Activated CD4-positive, alpha-beta T cell treated with anti-CD3 and anti-CD28 coated beads, Interleukin-2, amount 50 U/mL, for 4 hours (primary cell): Measurements from ENCODE around the gene DNAAF3.
"Not testable (repeated sequence)": the region's sequence is repeated elsewhere in the genome, so short reads cannot be mapped to it uniquely, and the experiment has no call there.

ENCODE experiments used
- DNase-seq, 2 experiments: peaks; one replicate each; pipeline ENCODE4 v3.0.0-alpha.2; 2020

The DNAAF3 gene

DNA sequence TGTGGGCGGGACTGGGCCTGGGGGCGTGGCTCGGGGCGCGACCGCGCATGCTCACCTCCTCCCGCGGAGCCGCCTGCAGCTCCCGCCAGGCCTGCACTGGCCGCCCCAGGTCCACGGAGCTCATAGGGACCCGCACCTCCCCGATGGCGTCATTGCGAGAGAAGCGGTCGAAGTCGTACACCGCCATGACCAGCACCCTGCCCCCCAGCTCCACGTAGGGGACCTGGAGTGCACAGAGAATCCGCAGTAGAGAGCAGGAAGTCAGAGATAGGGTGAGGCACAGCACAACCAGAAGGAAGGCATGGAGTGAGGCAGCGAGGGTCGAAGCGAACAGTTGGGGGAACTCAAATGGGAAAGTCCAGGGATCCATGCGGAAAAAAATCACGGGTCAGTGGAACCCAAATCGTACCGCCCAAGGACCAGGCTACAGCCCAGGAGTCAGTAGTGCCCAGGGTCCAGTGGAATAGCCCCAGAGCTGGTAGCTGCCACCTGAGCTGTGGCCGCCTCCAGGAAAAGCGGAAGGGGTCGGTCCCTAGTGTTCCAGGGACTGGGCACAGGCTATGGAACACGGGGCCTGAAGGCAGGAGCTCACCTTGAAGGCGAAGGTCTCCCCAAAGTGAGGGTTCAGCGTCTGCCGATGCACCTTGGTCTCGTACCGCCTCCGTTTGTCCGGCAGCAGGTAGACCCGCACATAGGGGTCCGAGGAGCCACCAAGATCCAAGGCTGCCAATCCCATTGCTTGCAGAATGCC lies 8.9 kb upstream of the DNAAF3 start:
- no peak for DNase-seq

DNA sequence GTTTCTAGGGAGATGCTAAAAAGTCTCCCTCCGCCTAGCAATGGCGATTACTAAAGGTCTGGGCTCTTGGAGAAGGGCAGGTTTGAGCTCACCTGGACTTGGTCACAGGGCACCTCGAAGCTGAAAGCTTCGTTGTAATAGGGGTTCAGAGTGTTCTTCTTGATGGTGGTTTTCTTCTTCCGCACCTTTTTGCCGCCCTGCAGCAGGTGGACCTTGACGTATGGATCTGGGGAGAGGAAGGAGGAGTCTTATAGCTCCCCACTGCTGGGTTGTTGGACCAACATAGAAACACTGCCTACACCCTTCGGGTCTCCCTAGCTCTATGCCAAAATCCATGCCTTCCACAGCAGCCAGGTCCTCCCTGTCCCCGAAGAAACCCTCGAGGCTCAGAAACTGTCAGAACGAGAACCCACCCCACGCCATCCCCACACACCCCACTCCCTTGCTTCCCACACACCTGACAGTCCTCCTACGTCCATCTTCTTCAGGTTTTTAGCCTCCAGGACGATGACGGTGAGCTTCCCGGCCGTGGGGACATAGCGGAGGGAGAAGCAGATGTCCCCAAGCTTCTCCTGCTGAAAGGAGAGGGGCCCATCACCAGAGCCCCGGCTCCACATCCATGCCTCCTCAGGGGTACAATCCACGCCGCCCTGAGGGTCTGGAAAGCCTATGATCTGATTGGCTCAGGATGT lies 8.2 kb upstream of the DNAAF3 start:
- DNase-seq = no peak

DNA sequence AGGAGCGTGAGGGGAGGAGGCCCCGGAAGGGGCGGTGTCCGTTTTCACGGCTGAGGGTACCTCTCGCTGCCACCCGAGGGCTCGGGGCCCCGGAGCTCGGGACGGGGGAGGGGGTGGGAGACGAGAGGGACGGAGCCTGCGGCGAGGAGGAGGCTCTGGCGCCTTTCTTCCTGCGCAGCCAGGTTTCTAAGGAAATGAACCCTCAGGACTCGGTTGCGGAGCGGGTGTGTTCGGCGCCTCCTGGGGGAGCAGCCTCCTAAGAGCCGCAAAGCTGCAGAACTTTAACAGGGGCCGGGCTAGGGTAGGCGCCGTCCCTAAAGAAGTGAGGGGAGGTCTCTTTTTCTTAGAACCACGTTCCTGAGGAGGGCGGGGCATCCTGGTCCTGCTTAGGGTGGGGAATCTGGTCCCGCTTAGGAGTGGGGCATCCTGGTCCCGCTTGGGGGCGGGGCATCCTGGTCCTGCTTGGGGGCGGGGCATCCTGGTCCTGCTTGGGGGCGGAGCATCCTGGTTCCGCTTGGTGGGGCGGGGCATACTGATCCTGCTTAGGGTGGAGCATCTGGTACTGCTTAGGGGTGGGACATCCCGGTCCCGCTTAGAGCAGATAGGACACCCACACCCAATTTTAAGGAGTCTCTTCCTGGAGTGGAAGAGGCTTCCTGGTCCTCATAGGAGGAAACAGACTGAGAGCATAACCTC lies 7.4 kb upstream of the DNAAF3 start:
- DNase-seq = no peak

DNA sequence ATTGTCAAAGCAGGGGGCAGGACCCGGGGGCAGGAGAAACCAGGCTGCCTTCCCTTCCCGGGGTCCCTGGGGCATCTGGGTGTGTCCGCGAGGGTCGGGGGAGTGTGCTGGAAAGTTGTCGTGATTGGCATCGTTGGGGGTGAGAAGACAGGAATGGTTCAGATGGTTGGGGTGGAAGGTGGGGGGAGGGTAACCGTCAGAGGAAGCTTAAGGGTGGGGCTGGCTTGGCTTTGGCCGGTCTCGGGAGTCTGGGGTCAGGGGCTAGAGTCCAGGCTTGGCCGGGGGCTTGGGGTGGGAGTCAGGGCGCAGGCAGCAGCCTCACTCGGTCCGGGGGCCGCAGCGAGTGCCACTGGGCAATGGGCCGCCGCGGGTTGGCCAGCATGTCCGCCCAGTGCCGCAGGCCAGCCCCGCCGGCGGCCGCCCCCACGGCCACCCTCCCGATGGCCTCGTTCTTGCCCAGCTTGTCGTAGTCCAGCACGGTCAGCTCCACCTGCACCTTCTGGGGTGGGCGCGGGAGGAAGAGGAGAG lies 6.8 kb upstream of the DNAAF3 start:
- DNase-seq = no peak

DNA sequence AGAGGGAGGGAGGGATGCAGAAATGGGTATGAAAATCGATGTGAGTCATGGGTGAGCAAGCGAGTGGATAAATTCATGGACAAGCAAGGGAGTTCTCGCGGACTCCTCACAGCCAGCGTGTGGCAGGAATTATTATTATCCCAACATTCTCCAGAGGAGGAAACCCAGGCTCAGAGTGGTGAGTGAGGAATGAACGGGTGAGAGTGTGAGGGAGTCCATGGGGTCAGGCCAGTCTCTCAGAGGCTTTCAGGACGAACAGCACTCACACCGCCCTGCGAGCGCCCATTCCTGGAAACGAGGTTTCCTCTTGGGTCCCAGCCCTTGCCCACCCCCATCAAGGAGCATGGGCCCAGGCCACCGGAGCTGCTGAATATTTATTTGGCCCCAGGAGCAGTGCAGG lies 6.3 kb upstream of the DNAAF3 start:
- DNase-seq = no peak

DNA sequence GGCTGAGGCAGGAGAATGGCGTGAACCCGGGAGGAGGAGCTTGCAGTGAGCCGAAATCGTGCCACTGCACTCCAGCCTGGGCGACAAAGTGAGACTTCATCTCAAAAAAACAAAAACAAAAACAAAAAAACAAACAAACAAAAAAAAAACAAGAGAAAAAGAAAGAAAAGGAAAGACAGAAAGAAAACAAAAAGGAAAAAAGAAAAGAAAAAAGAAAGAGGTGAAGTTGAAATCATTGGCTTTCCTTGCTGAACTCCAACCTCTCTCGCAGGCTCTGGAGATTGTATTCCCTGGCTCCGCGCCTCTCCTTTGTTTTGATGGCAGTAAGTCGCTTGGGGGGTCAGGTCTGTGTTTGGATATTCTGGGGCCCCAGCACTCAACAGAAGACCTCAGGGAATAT lies 5.9 kb upstream of the DNAAF3 start:
- not testable (repeated sequence) for DNase-seq

DNA sequence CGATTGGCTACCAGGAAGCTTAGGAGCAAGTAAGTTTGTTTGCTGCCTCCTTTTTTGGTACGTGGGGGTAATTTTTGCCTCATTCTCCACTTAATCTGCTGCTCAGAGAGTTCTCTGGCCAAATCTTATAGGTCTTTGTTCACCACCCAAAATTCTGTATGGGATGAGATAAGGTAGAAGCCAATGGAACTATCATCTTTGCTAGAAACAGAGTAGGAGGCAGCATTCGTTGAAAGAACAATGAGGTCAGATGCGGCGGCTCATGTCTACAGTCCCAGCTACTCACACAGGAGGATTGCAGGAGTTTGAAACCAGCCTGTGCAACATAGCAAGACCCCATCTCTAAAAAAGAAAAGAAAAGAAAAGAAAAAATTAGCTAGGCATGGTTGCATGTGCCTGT lies 5.0 kb upstream of the DNAAF3 start:
- no peak for DNase-seq

DNA sequence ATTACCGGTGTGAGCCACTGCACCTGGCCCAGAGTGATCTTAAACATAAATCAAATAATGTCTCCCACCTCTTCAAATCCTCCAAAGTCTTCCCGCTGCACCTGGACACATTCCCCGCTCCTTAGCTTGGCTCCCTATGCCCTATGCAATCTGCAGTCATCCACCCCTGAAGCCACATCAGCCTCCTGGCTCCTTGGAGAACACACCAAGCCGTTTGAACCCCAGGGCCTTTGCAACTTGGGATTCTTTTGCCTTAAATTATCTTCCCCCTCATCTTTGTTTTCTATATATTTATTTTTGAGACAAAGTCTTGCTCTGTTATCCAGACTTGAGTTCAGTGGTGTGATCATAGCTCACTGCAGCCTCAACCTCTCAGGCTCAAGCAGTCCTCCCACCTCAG lies 2.7 kb upstream of the DNAAF3 start:
- DNase-seq = no peak

DNA sequence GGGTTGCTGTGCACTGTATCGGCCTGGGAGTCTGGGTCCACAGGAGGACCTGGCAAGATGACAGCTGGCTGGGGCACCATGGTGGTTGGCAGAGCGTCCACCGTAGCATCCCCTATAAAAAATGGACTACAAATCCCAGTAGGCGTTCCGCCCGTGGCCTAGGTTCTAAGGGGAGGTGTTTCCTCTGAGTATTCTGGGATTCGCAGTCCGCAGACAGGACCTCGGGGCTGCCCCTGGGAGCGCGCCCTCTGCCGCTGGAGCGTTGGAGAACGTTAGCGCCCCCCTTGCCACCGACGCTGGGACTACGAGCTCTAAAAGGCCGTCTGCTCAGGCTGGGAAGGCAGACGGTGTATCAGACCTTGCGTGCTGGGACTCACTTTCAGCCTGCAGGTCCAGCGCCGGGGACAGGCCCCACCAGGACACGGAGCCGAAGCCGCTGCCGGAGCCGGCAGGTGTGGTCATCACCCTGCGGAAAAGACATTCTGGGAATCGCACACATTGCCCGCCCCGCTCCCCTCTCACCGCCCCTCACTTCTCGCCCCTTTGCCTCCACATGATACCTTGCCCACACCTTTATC lies 372 bp downstream of the DNAAF3 start:
- no peak for DNase-seq

DNA sequence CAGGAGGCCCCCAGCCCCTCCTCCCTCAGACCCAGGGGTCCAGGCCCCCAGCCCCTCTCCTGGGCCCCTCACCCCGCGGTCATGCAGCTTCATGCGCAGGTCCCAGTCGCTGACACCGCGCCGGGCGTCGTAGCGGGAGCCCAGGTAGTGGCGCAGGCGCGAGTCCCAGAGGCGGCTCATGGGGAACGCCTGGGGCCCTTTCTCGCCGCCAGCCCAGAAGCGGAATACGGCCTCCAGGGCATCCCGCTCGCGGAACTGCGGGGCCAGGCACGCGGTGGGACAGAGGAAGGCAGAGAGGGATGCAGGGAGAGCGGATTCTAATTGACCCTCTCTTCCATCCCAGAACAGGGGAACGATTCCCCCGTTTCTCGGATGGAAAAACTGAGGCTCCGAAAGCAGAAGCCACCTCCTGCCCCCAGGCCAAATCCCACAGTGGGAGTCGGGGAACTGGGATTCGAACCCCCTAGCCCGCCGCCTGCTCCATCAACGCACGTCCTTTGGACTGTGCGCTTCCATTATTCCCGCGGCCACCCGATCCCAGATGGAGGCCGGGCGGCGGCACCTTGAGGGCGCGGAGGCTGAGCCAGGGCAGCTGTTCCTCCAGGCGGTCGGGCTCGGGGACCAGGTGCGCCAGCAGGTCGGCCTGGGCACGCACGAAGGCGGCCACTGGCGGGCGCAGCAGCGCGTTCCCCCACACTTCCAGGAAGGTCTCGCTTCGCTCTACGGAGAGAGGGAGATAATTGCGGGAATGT lies 4.7 kb downstream of the DNAAF3 start:
- DNase-seq = no peak

DNA sequence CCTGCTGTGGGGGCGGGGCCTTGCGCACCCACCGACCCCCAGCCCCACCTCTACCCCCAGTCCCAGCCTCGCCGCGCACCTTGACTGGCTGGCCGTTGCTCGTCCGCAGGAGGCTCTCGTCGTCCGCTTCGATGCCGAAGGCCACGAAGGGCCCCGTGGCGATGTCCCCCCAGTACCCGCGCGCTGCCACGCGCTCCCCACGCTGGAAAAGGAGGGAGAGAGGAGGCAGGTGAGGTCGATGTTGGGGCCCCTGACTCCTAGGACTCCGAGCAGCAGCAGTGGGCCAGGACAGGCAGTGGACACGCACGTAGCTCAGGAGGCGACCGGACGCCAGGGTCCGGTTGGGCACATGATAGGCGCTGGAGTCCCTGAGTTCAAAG lies 5.4 kb downstream of the DNAAF3 start:
- no peak for DNase-seq

DNA sequence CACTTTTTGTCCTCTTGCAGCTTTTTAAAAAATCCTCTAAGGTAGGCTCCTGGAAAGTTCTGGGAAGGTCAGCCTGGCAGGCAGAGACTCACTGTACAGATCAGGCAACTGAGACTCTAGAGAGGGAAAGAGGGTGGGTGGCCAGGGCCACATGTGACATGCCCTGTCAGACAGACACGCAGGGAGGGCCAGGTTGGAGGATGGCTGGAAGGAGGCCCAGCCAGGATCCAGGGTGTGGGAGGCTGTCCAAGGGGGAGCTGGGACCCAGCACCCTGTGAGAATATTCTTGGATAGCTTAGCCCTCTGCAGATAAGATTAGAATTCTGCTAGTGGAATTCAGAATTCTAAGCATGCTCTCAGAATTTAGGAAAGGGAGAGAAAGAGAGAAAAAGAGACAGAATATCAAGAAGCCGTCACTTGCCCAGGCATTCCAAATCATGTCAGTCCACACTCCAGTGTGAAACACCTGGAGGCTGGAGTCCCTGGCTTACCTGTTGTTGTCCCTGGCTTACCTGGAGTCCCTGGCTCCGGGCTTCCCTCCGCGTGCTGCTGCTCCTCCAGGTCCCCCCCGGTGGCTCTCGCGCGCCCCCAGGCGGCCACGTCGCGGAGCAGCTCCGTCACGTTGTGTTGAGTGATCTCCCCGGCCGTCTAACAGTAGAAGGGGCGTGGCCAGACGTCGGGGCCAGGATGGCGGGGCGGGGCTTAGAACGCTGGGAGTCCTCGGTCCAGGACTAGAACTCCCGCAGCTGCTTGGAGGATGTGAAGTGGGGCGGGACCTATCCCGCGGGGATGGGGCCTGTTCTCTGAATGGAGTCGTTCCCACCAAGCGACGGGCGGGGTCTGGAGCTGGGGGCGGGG lies 6.1 kb downstream of the DNAAF3 start:
- DNase-seq = peak; percentile 77 to 80

DNA sequence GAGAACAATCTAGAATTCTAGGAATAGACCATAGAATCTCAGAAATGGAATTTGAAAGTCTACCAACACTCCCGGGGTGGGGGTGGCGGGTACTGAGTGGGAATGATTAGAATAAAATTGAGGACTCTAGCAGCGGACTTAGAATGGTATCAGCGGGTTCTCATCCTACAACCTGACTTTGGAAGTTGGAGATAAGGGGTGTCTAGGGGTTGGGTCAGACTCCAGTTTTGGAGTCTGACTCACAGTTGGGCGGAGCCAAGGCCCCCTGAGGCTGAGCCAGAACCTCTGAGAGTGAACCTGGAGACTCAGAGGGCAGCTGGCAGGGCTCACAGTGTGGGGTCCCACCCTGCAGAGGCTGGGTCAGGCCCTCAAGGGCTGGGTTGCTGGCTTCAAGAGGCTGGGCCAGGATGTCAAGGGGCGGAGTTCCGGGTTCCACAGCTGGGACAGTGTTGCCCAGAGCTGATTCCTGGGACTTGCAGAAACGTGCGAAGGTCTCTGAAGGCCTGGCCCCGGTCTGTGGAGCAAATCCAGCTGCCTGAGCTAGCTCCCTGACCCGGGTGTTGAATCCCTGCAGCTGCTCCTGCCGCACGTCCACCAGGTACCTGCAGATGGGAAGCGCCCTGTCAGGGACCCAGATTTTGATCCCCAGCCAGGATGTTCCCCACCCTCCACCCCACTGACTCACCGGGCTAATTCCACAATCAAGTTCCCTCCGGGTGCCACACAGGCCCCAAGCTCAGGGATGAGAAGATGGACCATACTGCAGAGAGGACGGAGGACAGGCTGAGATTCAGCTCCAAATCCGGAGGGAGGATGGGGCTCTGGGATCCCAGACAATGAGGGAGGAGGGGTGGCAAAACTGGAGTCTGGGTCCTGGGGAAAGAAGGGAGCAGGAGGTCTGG lies 7.3 kb downstream of the DNAAF3 start:
- no peak for DNase-seq

DNA sequence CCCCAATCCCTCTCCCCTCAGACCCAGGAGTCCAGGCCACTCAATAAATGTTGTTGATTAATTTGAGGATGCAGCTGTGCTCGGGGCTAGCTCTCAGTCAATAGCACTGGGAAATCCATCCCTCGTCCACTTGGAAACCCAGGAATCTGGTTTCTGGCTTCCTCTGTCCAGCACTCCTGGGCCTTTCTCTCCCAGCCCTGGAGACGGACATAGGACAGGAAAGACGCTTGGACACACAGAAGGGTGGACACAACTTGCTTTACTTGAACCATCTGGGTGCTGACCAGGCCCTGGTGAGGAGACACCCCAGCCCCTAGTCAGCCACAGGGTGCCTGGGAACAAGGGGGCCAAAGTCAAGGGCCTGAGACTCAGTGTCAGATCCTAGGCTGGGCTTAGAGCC lies 8.0 kb downstream of the DNAAF3 start:
- DNase-seq = no peak

DNA sequence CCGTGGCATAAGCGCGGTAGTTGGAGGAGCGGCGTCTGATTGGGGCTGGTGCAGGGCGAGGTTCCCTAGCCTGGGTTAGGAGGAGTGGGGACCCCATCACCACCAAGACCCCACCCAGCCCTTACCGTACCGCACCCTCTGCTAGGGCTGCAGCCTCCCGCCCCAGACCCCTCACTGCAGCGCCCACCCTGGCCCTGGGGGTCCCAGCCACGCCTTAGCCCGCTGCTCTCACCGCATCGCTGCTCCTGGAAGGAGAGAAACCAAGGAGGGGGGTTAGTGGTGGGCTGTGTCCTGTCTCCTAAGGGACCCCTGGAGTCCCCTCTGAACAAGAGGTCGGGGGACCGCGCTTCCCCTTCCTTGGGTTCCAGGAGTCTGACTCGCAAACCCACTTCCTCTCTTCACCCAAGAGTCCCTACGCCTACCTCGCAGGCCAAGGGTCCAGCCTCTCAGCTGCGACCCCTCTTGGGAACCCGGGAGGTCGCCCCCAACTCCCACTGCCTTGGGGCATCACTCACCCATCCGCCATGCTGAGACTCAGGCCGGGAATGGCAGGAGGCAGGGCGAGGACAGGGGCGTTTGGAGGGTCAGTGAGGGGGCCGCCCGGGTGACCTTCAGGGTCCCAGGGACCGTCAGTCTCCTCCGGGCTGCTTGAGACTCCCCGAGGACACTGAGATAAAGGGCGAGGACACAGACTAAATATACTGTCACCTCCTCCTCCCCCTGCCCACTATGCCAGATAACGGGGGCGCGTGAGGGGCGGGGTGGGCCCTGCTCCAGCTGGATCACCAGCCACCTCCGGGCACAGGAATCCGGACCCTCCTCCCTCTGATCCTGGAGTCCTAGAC lies 9.1 kb downstream of the DNAAF3 start, which contains the start of gene TNNI3:
Gene TNNI3 (minus strand): TSS at position 669 of the 845 bp plus-strand sequence. CDS start 143 bp downstream, at position 526.
- DNase-seq = no peak

DNA sequence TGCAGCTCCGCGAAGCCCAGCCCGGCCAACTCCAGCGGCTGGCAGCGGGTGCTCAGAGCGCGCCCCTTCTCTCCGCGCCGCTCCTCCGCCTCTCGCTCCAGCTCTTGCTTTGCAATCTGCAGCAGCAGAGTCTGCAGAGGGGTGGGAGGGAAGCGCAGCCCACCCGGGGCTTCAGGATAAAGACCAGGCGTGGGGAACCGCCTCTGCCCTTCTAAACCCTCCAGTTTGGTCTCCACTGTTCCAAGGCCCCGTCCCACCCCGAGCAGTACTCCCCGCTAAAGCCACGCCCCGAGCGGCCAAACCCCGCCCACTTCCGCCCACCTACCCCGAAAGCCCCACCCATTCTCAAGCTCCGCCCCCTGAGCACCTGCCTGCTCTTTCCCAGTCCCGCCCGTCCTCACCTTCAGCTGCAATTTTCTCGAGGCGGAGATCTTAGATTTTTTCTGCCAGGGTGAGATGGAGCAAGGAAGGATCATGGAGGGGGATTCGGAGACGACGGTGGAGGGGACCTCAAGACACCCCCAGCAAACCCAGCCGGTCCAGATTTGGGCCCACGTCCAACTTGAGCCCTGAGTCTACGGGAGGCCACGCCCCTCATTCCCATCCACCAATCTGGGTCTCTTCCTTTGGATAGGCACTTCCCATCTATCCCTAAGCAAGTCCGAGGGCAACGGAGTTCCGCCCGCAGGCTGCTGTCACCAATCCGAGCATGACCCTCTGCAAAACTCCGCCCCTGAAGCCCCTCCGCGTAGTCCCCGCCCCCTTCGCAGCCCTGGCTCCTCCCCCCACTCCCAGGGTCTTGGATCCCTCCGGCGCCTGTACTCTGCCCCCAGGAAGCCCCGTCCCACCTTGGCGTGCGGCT lies 10.0 kb downstream of the DNAAF3 start:
- DNase-seq = no peak

DNA sequence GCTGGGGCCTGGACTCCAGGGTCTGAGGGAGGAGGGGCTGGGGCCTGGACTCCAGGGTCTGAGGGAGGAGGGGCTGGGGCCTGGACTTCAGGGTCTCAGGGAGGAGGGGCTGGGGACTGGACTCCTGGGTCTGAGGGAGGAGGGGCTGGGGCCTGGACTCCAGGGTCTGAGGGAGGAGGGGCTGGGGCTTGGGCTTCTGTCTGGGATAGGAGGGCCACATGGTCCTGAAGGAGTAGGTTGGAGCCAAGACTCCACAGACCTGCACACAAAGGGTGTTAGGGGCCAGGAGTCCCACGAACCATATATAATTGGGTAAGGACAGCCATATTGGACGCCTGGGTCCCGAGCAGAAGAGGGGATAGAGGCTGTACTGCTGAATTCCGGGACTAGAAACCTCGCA lies 10.6 kb downstream of the DNAAF3 start:
- not testable (repeated sequence) for DNase-seq

DNA sequence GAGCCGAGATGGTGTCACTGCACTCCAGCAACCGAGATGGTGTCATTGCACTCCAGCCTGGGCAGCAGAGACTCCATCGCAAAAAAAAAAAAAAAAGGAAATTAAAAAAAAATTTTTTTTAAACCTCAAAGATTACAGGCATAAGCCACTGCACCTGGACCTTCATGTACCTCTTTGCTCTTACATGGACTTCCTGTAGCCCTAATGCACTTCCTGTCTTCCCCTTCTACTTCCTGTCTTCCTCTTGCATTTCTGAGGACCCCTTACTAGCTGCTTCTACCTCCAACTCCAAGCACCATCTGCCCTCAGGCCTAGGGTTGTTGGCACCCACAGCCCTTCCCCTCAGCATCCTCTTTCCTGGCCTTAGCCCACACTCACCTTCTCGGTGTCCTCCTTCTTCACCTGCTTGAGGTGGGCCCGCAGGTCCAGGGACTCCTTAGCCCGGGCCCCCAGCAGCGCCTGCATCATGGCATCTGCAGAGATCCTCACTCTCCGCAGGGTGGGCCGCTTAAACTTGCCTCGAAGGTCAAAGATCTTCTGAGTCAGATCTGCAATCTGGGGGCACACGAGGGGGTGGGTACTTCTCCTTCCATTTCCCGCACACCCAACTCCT lies 12.7 kb downstream of the DNAAF3 start:
- DNase-seq = no peak
